AG20443 (cell line): ENCODE measurements around the gene POFUT1.

Source experiments
- DNase-seq: peaks from one replicate; pipeline ENCODE4 v3.0.0; 2012; ENCODE audit warnings: low spot score, mixed read lengths

Gene POFUT1

GRCh38 chr20:32206760-32207625 is 687 bp upstream of the POFUT1 start:
- DNase-seq: no peak

GRCh38 chr20:32208499-32209154 is 947 bp downstream of the POFUT1 start:
- no peak for DNase-seq

GRCh38 chr20:32209850-32210605 is 2.3 kb downstream of the POFUT1 start:
- DNase-seq: no peak

- no peak for DNase-seq
Measured at GRCh38 chr20:32213870-32214269, 6.2 kb downstream of the POFUT1 start.

GRCh38 chr20:32215147-32215546 is 7.5 kb downstream of the POFUT1 start:
- DNase-seq: no peak

- DNase-seq: no peak
Measured at GRCh38 chr20:32215729-32216128, 8.0 kb downstream of the POFUT1 start.

GRCh38 chr20:32216179-32217142 is 8.8 kb downstream of the POFUT1 start:
- no peak for DNase-seq

GRCh38 chr20:32218156-32218900 is 10.6 kb downstream of the POFUT1 start:
- no peak for DNase-seq

GRCh38 chr20:32224463-32224862 is 16.8 kb downstream of the POFUT1 start:
- no peak for DNase-seq

- DNase-seq: no peak
Measured at GRCh38 chr20:32226391-32226790, 18.7 kb downstream of the POFUT1 start.

GRCh38 chr20:32227306-32227705 is 19.6 kb downstream of the POFUT1 start:
- no peak for DNase-seq

GRCh38 chr20:32227744-32228688 is 20.3 kb downstream of the POFUT1 start:
- no peak for DNase-seq

- DNase-seq: no peak
Measured at GRCh38 chr20:32229251-32229747, 21.6 kb downstream of the POFUT1 start.

GRCh38 chr20:32230707-32231106 is 23.0 kb downstream of the POFUT1 start:
- no peak for DNase-seq

GRCh38 chr20:32231245-32231644 is 23.6 kb downstream of the POFUT1 start:
- no peak for DNase-seq

- DNase-seq: no peak
Measured at GRCh38 chr20:32231847-32232246, 24.2 kb downstream of the POFUT1 start.

GRCh38 chr20:32232326-32232886 is 24.7 kb downstream of the POFUT1 start:
- no peak for DNase-seq

- DNase-seq: no peak
Measured at GRCh38 chr20:32233286-32233685, 25.6 kb downstream of the POFUT1 start.
